Activated B cell treated with CpG ODN at 0.5 μM for 24 hours (primary cell): ENCODE measurements around the gene COX7A2. TPM values are rescaled to one million over a fixed set of nuclear protein-coding genes. Genes with fewer than 3 reads are reported as not detected.

Experiments
- ATAC-seq: fragments of 200-7000 bp; cut with Tn5 transposase; one replicate; pipeline ENCODE4 v1.10.0; 2021; ENCODE audit warnings: low read depth, mild to moderate bottlenecking, moderate library complexity
- CTCF ChIA-PET: fragments of 350-600 bp; sonication (Branson Sonifier 250); formaldehyde crosslinking; loops from one replicate; lab custom pipeline; 2021; ENCODE audit warnings: antibody characterized with exemption; lab: Charles Lee
- POLR2A ChIA-PET: fragments of 350-600 bp; sonication (Branson Sonifier 250); formaldehyde crosslinking; loops from one replicate; lab custom pipeline; 2021; ENCODE audit warnings: antibody characterized with exemption; lab: Charles Lee
- DNase-seq: peaks from one replicate; pipeline ENCODE4 v3.0.0; 2022
- H3K27ac Mint-ChIP-seq: one replicate; pipeline ENCODE4 v1.8.0; 2020; ENCODE audit warnings: mixed read lengths
- H3K27me3 Mint-ChIP-seq: one replicate; pipeline ENCODE4 v1.8.0; 2021; ENCODE audit warnings: mixed read lengths
- H3K36me3 Mint-ChIP-seq: one replicate; pipeline ENCODE4 v1.8.0; 2021; ENCODE audit warnings: low read depth, mixed read lengths
- H3K4me1 Mint-ChIP-seq: one replicate; pipeline ENCODE4 v1.8.0; 2021; ENCODE audit warnings: mixed read lengths
- H3K4me3 Mint-ChIP-seq: one replicate; pipeline ENCODE4 v1.8.0; 2020; ENCODE audit warnings: mild to moderate bottlenecking, mixed read lengths
- H3K9me3 Mint-ChIP-seq: one replicate; pipeline ENCODE4 v1.8.0; 2020; ENCODE audit warnings: mixed read lengths
- CTCF ChIP-seq: fragments of 200-600 bp; IDR thresholded peaks from one replicate; pipeline ENCODE4 v1.8.0; 2022; ENCODE audit warnings: antibody characterized with exemption, mild to moderate bottlenecking
- intact Hi-C: fragments of 100-400 bp; cut with micrococcal nuclease; formaldehyde crosslinking; loops from one replicate; pipeline ENCODE4 v1.15.1; 2024
- total RNA-seq: library from RNA; stranded (reverse); gene quantifications from 2 replicates; pipeline ENCODE4 v1.2.3, GENCODE V29; 2022

The COX7A2 gene
- total RNA-seq, 1 donor from 2014 or later, result 259 TPM

GRCh38 chr6:75234126-75234865, 9.3 kb downstream of the COX7A2 start:
- intact Hi-C loops, result no loop called here
- Mint-ChIP-seq H3K4me1 (no peaks in the 10 kb centered on the region), H3K9me3 (no peaks in the 10 kb centered on the region), H3K36me3 (peaks cover 39% of the 10 kb centered on the region), H3K4me3 (no peak overlapping the region), H3K27me3 (no peaks in the 10 kb centered on the region), H3K27ac (no peak overlapping the region)
- no peak for TF ChIP-seq CTCF
- ATAC-seq (no peak), DNase-seq (no peak)
- ChIA-PET POLR2A (no interaction called here), CTCF (interaction anchor here (0.9 kb wide), 1 partner anchor 23 kb away, joined by 3 read pairs; no protein-coding TSS in a partner anchor)

- POLR2A ChIA-PET, result no interaction called here
- intact Hi-C loops, result no loop called here
- Mint-ChIP-seq H3K4me3 (no peak overlapping the region), H3K27ac (no peak overlapping the region), H3K4me1 (no peaks in the 10 kb centered on the region), H3K36me3 (peaks cover 28% of the 10 kb centered on the region), H3K27me3 (peaks cover 2% of the 10 kb centered on the region), H3K9me3 (no peaks in the 10 kb centered on the region)
- TF ChIP-seq CTCF, result no peak
- DNase-seq, result no peak
- no peak for ATAC-seq
- CTCF ChIA-PET, result no interaction called here
These were observed 10.4 kb downstream of the COX7A2 start for GRCh38 chr6:75233092-75233615.

- Mint-ChIP-seq H3K36me3 (peaks cover 6% of the 10 kb centered on the region), H3K4me3 (no peak overlapping the region), H3K27ac (no peak overlapping the region), H3K9me3 (no peaks in the 10 kb centered on the region), H3K4me1 (no peaks in the 10 kb centered on the region), H3K27me3 (peaks cover 11% of the 10 kb centered on the region)
- ChIA-PET CTCF (no interaction called here), POLR2A (no interaction called here)
- intact Hi-C loops, result no loop called here
- ATAC-seq, result no peak
- no peak for DNase-seq
- no peak for TF ChIP-seq CTCF
These were observed 12.9 kb downstream of the COX7A2 start for GRCh38 chr6:75230484-75231325.

DNA sequence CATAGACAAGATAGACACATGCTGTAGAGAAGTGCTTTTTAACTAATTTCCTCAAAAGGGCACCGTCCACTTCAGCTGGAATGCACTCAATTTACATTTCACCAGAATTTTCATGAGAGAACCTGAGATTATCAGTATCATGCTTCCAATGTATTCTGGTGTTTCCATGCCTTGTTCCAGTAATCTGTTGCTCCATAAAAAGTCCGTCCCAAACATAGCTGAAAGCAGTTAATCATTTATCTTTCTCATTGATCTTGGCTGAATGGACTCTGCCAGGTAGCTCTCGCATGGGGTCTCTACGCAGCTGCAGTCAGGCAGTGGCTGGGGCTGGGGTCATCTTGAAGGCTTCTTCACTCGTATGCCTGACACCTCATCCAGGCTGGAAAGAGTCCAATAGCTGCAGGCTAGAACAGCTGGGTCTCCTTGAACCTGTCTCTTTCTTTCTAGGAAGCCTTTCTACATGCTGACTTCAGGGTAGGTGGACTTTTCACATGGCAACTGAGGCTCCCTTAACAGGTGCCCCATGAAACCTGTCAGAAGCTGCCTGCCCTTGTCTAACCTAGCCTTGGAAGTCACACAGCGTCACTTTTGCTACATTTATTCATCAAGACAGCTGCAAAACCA, 19.2 kb downstream of the COX7A2 start:
- ATAC-seq (no peak), DNase-seq (no peak)
- Mint-ChIP-seq H3K9me3 (no peaks in the 10 kb centered on the region), H3K4me1 (no peaks in the 10 kb centered on the region), H3K27me3 (peaks cover 33% of the 10 kb centered on the region), H3K4me3 (no peak overlapping the region), H3K36me3 (no peaks in the 10 kb centered on the region), H3K27ac (no peak overlapping the region)
- ChIA-PET POLR2A (no interaction called here), CTCF (no interaction called here)
- intact Hi-C loops, result no loop called here
- no peak for TF ChIP-seq CTCF

- no peak for ATAC-seq
- ChIA-PET CTCF (no interaction called here), POLR2A (no interaction called here)
- no peak overlapping the region for H3K4me3 Mint-ChIP-seq
- H3K27me3 Mint-ChIP-seq, result peaks cover 35% of the 10 kb centered on the region
- no peak for DNase-seq
- intact Hi-C loops, result no loop called here
- no peaks in the 10 kb centered on the region for H3K9me3 Mint-ChIP-seq
- H3K36me3 Mint-ChIP-seq, result no peaks in the 10 kb centered on the region
- H3K4me1 Mint-ChIP-seq, result no peaks in the 10 kb centered on the region
- TF ChIP-seq CTCF, result no peak
- H3K27ac Mint-ChIP-seq, result no peak overlapping the region
These were observed 20.2 kb downstream of the COX7A2 start for GRCh38 chr6:75223428-75223827.
